SK-N-MC (cell line): ENCODE results near the gene ING5.

Experiments used
- EZH2 ChIP-seq: fragments of 200-600 bp; sonication (generic); IDR thresholded peaks from one replicate; pipeline ENCODE4 v1.6.1; 2017; ENCODE audit warnings: antibody characterized with exemption
- POLR2AphosphoS5 ChIP-seq: IDR thresholded peaks from 2 replicates; pipeline ENCODE4 v1.6.1; 2012; ENCODE audit warnings: mild to moderate bottlenecking, low read depth, low read length, borderline replicate concordance

DNA sequence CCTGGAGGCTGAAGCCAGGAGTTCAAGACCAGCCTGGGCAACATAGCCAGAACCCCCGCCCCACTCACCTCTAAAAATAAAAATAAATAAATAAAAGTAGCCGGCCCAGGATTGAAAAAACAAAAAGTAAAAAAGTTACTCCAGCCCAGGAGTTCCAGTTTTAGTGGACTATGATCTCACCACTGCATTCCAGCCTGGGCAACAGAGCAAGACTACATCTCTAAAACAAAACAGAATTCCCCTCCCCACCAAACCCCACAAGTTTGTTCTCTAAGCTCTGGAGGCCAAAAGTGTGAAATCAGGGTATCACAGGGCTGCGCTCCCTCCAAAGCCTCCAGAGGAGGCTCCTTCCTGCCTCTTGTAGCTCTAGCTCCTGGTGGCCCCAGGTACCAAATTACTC lies 34.3 kb downstream of the ING5 start:
- no peak for TF ChIP-seq EZH2
- TF ChIP-seq POLR2AphosphoS5 = no peak
